HG03108 (cell line): ENCODE data around the gene TIMM22.

Source experiments
- ATAC-seq: cut with Tn5 transposase; IDR thresholded peaks from one replicate; pipeline ENCODE4 v1.9.1; 2021; ENCODE audit warnings: moderate library complexity; ENCODE audit not compliant: unreplicated experiment

TIMM22 gene

GRCh38 chr17:1018547-1018946, 21.6 kb downstream of the TIMM22 start:
- no peak for ATAC-seq

GRCh38 chr17:1019451-1019850, 22.5 kb downstream of the TIMM22 start:
- ATAC-seq, result no peak

DNA sequence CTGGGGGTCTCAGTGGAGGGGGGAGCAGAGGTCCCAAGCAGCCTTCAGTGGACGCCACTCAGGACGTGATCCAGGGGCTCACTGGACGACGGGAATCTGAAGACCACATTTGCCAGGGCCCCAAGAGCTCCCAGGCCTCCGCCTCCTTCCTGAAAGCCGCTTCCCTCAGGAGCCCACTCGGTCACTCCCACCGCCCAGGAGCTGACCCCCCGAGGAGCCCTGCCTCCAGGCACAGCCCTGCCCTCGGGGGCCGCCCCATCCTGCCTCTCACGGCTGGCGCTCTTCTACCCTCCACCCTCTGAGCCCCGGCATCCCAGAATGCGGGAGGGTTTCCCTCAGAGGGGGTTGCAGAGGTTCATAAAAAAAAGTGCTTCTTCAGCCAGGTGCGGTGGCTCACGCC, 24.2 kb downstream of the TIMM22 start:
- ATAC-seq, result no peak

DNA sequence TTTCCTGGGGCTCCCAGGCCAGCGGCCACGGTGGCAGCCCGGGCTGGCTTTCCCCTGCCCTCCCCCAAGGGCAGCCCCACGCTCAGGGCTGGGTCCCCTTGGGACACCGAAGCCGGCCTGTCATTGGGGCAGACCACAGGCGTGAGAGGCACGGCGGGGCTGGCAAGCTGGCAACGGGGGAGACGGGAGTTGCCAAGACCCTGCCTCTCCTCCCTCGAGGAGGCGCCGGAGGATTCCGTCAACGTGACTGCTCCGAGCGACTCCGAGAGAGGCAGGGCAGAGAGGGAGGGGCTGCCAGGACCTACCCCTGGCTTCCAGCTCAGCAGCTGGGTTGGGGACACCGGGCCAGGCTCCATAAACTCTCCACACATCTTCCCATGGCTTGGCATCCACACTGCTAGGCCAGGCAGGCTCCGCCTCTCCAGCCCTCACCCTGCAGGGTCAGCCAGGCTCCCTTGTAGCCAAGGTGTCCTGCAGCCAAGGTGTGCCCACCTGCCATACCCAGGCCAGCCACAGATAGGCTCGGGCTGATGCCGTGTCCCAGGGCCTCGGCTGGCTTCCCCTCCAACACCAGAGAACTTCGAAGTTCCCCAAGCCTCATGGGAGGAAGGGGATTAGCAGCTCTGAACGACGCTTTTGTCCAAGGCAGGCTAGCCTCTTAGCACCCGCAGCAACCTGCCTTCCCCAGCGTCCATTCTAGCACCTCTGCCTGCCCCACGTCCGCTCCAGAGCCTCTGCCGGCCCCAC, 25.5 kb downstream of the TIMM22 start:
- no peak for ATAC-seq

- no peak for ATAC-seq
Measured at GRCh38 chr17:1024076-1024475, 27.1 kb downstream of the TIMM22 start.

DNA sequence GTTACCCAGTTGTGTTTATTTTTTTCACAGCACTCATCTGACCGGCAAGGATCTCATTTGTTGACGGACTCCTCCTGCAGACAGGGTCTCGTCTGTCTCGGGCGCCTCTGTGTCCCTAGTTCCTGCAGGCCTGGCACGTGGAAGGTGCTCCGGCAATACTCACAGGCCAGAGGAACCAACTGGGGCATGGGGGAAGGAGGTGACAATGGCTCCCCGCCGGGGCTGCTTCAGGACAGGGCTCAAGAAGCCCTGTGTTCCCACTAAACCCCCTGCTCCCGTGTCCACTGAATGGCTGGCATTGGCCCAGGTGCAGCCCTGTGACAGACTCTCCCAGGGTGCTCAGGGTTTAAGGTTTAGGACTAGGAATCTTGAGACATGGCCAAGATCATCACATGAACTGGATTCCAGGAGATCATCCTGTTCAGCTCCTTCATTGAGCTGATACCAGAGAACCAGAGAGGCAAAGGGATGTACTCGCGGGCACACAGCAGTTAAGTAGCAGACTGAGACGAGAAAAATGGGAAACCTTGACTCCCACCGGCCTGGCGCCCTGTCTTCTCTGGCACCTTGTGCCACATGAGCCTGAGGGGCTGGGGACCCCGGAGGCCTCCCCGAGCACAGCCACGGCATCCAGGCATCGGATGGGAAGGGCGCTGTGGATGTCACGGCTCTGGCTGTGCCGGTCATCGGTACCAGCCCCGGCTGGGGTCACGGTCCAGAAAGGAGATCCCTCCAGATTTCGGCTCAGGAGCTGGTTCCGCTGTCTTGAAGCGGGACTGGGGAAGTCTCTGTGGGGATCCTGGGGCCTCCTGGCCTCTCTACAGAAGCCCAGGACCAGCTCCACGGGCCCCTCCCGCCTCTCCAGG, 29.0 kb downstream of the TIMM22 start:
- no peak for ATAC-seq

DNA sequence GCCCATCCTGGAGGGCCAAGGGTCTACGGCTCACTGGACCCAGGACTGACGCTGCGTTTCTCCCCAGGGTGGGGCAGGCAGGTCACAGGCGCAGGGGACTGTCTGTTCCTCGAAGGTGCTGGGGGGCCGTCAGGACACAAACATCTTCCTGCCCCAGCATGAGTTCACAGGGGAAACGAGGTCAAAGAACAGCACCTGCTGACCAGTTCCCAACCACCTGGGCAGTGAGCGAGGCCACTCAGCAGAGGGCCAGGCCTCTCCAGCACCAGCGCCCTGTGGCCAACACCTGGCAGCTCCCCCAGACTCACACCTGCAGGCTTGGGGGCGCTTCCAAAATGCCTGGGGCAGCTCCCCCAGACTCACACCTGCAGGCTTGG, 29.7 kb downstream of the TIMM22 start:
- ATAC-seq, result no peak

- no peak for ATAC-seq
Measured at GRCh38 chr17:1027044-1027443, 30.1 kb downstream of the TIMM22 start.

DNA sequence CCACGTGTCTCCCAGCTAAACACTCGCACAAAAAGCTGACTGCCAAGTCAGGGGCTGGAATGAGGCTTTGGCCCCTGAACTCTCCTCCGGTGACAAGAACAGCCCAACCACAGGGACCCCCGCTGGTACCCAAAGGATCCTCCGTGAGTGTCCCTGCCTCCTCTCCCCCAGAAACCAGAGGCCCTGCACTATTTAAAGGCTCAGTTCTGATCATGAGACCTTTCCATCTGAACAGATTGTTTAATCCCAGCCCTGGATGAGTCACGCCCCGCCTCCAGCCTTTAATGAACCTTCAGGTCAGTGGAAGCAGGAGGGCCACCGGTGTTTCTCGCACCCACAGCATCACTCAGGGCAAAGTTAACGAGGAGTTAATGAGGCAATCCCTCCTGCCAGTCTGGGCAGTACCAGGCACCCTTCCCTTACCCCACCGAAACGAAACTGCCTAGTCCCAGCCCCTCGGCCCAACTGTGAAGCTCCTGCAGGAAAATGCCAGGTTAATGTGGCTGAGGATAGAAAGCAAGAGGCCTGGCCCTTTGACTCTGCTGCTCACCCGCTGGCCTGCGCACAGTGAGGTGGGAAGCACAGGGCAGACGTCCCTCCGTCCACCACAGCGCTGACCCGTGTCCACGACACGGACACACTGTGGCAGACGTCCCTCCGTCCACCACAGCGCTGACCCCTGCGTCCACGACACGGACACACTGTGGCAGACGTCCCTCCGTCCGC, 32.4 kb downstream of the TIMM22 start:
- ATAC-seq, result no peak

- ATAC-seq, result no peak
Measured at GRCh38 chr17:1029922-1030644, 33.2 kb downstream of the TIMM22 start.

- no peak for ATAC-seq
Measured at GRCh38 chr17:1030684-1031532, 34.0 kb downstream of the TIMM22 start.

- ATAC-seq, result no peak
Measured at GRCh38 chr17:1031711-1032110, 34.8 kb downstream of the TIMM22 start.

GRCh38 chr17:1032391-1032790, 35.5 kb downstream of the TIMM22 start:
- no peak for ATAC-seq

- no peak for ATAC-seq
Measured at GRCh38 chr17:1033503-1033902, 36.6 kb downstream of the TIMM22 start.

DNA sequence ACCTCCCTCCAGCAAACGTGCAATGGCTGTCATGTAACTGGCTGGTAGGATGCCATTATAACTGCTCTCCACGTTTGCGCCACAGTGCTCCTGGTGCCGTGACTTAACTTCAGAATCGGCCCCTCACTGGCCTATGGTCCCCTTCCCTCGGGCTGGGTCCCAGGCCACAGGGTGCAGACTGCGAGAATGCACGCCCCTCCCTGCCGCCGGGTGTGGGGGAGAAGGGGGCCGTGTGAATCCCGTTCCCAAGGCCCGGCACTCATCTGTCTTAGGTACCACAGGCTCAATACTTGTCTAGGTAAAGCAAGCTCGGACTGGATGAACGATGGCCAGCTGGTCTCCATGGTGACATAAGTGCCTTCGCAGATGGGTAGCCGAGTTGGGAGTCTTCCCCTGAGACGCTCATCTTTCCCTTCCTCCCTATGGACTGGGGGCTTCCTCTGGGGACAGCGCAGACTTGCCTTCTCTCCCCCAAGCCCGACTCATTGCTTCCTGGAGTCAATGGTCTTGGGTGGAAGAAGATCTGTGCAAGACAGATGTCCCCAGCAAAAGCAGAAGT, 37.8 kb downstream of the TIMM22 start:
- ATAC-seq, result no peak

DNA sequence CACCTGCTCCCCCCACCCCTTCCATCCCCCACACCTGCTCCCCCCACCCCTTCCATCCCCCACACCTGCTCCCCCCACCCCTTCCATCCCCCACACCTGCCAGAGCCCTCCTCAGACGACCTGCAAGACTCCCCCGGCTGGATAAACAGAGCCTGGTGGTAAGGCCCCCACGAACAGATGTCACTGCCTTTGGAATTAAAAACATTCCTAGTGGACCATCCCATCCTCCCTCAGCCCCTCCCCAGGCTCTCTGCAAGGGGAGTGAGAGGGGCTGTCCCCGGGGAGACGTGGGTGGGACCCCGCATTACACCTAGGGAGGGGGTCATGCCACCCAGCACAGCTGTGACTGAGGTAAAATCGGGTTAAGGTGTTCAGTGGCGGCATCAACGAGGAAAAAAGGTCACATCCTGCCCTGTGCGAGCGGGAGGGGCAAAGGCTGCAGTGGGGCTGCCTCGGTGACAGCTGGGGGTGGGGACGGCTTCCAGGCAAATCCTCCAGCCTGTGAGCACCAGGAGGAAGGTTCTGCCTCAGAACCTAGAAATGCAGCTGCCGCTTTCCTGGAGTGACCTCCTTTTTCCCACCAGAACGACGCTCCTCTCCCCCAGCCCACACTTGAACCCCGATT, 38.7 kb downstream of the TIMM22 start:
- ATAC-seq, result no peak

GRCh38 chr17:1036171-1036844, 39.4 kb downstream of the TIMM22 start:
- ATAC-seq, result no peak

DNA sequence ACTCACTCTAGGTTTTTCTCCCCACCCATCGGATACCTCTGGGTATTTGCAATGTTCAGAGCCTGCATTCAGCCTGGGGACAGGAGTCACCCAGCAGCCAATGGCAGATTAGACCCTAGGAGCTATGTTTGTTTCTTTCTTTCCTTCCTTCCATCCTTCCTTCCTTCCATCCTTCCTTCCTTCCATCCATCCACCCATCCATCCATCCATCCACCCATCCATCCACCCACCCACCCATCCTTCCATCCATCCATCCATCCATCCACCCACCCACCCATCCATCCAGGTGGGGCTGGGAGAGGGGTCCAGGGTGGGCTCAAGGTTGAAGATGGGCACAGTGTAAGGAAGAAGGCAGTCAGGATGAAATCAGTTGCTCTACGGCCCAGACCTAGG, 39.9 kb downstream of the TIMM22 start:
- no peak for ATAC-seq
